GM12878 (cell line): ENCODE measurements around the gene KLF9. TPM values are rescaled to one million over a fixed set of nuclear protein-coding genes. Genes with fewer than 3 reads are reported as not detected.

Experiments used
- ATF7 ChIP-seq: fragments of 450-650 bp; IDR thresholded peaks from 2 replicates; pipeline ENCODE4 v1.6.1; 2016; ENCODE audit warnings: low read depth, mild to moderate bottlenecking
- BHLHE40 ChIP-seq, 2 experiments: fragments of 450-650 bp in 1 of 2; IDR thresholded peaks; 2 replicates each; pipeline ENCODE4 v1.6.1; 2011 to 2017; ENCODE audit warnings: low read depth in 2 of 2, borderline replicate concordance in 1 of 2, improper control_type of control experiment in 1 of 2, low read length in 1 of 2, mild to moderate bottlenecking in 1 of 2
- LARP7 ChIP-seq: fragments of 450-650 bp; IDR thresholded peaks from 2 replicates; pipeline ENCODE4 v1.6.1; 2017; ENCODE audit warnings: mild to moderate bottlenecking
- NBN ChIP-seq: fragments of 450-650 bp; IDR thresholded peaks from 2 replicates; pipeline ENCODE4 v1.6.1; 2016
- NFIC ChIP-seq: IDR thresholded peaks from 2 replicates; pipeline ENCODE4 v1.6.1; 2012; ENCODE audit warnings: low read depth, mild to moderate bottlenecking, inconsistent platforms, low read length, moderate library complexity
- POLR2AphosphoS2 ChIP-seq: IDR thresholded peaks from 2 replicates; pipeline ENCODE4 v1.6.1; 2011; ENCODE audit warnings: low read depth, mild to moderate bottlenecking, low read length, improper control_type of control experiment, moderate library complexity
- SPI1 ChIP-seq: IDR thresholded peaks from 2 replicates; pipeline ENCODE4 v1.6.1; 2011; ENCODE audit warnings: low read depth, mild to moderate bottlenecking, low read length, moderate library complexity, borderline replicate concordance; ENCODE audit not compliant: insufficient read depth
- SUZ12 ChIP-seq: fragments of 200-600 bp; sonication (generic); IDR thresholded peaks from one replicate; pipeline ENCODE4 v1.6.1; 2018; ENCODE audit warnings: antibody characterized with exemption, mild to moderate bottlenecking; ENCODE audit not compliant: unreplicated experiment
- YY1 ChIP-seq: IDR thresholded peaks from 2 replicates; pipeline ENCODE4 v1.6.1; 2011; ENCODE audit warnings: low read depth, mild to moderate bottlenecking, low read length
- ZNF24 ChIP-seq: fragments of 450-650 bp; IDR thresholded peaks from 2 replicates; pipeline ENCODE4 v1.6.1; 2017; ENCODE audit warnings: antibody characterized with exemption, mild to moderate bottlenecking
- ZSCAN29 ChIP-seq: fragments of 450-650 bp; IDR thresholded peaks from 2 replicates; pipeline ENCODE4 v1.6.1; 2017; ENCODE audit warnings: mild to moderate bottlenecking, moderate library complexity
- polyA plus RNA-seq, 11 experiments: library from polyadenylated mRNA; depleted of rRNA in 4 of 11; unstranded in 6 of 11; stranded (reverse) in 5 of 11; fragments of >200 nt; fragmentation: Nextera tagmentation in 4 of 11; fragmentation: Illumina TruSeq in 1 of 11; extraction: Ambion mirVana in 4 of 11; extraction: Trizol in 1 of 11; gene quantifications; 1 replicate in 1 of 11; 2 replicates in 10 of 11; pipeline versions ENCODE4 v1.2.1 to v1.2.3, GENCODE V29; 2011 to 2016; ENCODE audit warnings: inconsistent platforms in 2 of 11, missing spikeins in 2 of 11, low read depth in 1 of 11
- total RNA-seq, 4 experiments: library from RNA; depleted of rRNA in 3 of 4; stranded (reverse); fragments of >200 nt in 3 of 4; fragmentation: Illumina TruSeq in 1 of 4; extraction: Trizol in 1 of 4; gene quantifications; 2 replicates each; pipeline versions ENCODE4 v1.2.1 to v1.2.3, GENCODE V29; 2013 to 2021
- TF ChIP-seq, protein P1 (sequence below): IDR thresholded peaks from 2 replicates; pipeline ENCODE4 v1.6.1; 2012; ENCODE audit warnings: low read depth, low read length, improper control_type of control experiment
- TF ChIP-seq, protein P2 (sequence below): fragments of 450-650 bp; IDR thresholded peaks from 2 replicates; pipeline ENCODE4 v1.6.1; 2016; ENCODE audit warnings: mild to moderate bottlenecking
- TF ChIP-seq, protein P3 (sequence below): fragments of 450-650 bp; IDR thresholded peaks from 2 replicates; pipeline ENCODE4 v1.6.1; 2017; ENCODE audit warnings: mild to moderate bottlenecking, moderate library complexity
- TF ChIP-seq, protein P4 (sequence below), 3 experiments: IDR thresholded peaks in 2 of 3; conservative IDR thresholded peaks in 1 of 3; 2 replicates each; pipeline ENCODE4 v1.5.1; 2011; ENCODE audit warnings: low read depth in 3 of 3, low read length in 3 of 3, mild to moderate bottlenecking in 3 of 3, control low read depth in 2 of 3, moderate library complexity in 2 of 3, inconsistent platforms in 1 of 3, mixed read lengths in 1 of 3; ENCODE audit not compliant: control insufficient read depth in 2 of 3, insufficient read depth in 1 of 3; ENCODE audit errors: extremely low read depth in 1 of 3
- TF ChIP-seq, protein P5 (sequence below): fragments of 450-650 bp; IDR thresholded peaks from 2 replicates; pipeline ENCODE4 v1.6.1; 2017; ENCODE audit warnings: borderline replicate concordance
- TF ChIP-seq, protein P6 (sequence below): IDR thresholded peaks from 2 replicates; pipeline ENCODE4 v1.6.1; 2011; ENCODE audit warnings: low read depth, mild to moderate bottlenecking, low read length, moderate library complexity, borderline replicate concordance; ENCODE audit errors: extremely low read depth

Gene KLF9
- total and polyA plus RNA-seq, 10 of the 15 experiments (the other 5 are each of a cell fraction or from before 2014, with no cell fraction given), result 0.09 to 0.96 (median 0.83) TPM

DNA sequence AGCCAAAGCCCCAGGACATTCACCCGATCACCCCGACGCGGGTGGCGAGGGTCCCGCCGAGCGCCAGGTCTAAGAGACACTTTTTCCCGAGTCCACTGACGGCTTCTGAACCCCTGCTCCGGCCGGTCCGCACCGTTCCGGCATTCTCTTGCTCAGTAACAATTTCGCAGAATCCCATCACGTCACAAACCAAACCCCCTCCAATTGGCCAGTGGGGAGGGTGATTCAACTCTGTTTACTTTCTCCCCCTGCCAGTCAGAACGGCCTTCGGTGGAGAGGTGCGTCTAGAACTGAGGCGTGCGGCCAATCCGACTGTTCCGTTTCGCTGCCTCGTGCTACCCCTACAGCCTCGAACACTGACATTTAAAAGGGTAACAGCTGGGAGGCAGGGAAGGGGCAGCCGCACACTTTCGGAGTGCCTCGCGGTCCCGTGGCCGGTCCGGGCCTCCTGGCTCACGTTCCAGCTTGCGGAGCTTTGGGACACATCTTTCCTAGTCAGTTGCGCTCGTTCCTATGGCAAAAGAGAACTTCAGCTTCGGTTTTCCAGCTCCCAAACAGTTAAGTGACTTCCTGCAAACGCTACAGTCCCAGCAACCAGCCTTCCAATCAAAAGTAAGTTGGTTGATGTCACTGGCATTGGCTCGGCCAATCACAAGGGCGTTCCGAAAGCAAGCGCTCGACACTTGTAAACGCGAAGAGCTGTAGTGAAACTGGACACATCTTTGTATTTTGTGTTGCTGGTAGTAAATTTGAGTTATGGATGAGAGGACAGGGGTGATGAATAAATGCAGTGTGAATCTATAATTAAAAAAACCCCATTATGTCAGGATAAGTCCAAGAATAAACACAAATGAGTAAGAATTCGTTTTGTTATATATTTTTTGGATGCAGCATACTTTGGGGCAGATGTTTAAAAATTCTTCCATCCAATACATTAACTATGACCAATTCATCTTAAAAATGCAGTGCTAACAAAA is at the start of gene KLF9 (continued):
- TF ChIP-seq ATF7 (peak; percentile 93), POLR2AphosphoS2 (no peak), NBN (peak; percentile 90), NFIC (no peak), BHLHE40 (IDR thresholded peaks at IDR 0.05; ENCODE audit: borderline replicate concordance in 1 of 2, low read depth in 2 of 2, low read length in 1 of 2) (peak; percentile 74 to 86; a peak in 3 of 4 replicates), LARP7 (peak; percentile 69), ZNF24 (no peak), SPI1 (no peak), SUZ12 (no peak), ZSCAN29 (no peak), YY1 (peak; percentile 17; the same call in 1 of the 2 replicates)
- TF ChIP-seq, protein P1, sequence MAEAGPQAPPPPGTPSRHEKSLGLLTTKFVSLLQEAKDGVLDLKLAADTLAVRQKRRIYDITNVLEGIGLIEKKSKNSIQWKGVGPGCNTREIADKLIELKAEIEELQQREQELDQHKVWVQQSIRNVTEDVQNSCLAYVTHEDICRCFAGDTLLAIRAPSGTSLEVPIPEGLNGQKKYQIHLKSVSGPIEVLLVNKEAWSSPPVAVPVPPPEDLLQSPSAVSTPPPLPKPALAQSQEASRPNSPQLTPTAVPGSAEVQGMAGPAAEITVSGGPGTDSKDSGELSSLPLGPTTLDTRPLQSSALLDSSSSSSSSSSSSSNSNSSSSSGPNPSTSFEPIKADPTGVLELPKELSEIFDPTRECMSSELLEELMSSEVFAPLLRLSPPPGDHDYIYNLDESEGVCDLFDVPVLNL, result no peak
- TF ChIP-seq, protein P2, sequence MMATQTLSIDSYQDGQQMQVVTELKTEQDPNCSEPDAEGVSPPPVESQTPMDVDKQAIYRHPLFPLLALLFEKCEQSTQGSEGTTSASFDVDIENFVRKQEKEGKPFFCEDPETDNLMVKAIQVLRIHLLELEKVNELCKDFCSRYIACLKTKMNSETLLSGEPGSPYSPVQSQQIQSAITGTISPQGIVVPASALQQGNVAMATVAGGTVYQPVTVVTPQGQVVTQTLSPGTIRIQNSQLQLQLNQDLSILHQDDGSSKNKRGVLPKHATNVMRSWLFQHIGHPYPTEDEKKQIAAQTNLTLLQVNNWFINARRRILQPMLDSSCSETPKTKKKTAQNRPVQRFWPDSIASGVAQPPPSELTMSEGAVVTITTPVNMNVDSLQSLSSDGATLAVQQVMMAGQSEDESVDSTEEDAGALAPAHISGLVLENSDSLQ, result peak; percentile 95
- TF ChIP-seq, protein P3, sequence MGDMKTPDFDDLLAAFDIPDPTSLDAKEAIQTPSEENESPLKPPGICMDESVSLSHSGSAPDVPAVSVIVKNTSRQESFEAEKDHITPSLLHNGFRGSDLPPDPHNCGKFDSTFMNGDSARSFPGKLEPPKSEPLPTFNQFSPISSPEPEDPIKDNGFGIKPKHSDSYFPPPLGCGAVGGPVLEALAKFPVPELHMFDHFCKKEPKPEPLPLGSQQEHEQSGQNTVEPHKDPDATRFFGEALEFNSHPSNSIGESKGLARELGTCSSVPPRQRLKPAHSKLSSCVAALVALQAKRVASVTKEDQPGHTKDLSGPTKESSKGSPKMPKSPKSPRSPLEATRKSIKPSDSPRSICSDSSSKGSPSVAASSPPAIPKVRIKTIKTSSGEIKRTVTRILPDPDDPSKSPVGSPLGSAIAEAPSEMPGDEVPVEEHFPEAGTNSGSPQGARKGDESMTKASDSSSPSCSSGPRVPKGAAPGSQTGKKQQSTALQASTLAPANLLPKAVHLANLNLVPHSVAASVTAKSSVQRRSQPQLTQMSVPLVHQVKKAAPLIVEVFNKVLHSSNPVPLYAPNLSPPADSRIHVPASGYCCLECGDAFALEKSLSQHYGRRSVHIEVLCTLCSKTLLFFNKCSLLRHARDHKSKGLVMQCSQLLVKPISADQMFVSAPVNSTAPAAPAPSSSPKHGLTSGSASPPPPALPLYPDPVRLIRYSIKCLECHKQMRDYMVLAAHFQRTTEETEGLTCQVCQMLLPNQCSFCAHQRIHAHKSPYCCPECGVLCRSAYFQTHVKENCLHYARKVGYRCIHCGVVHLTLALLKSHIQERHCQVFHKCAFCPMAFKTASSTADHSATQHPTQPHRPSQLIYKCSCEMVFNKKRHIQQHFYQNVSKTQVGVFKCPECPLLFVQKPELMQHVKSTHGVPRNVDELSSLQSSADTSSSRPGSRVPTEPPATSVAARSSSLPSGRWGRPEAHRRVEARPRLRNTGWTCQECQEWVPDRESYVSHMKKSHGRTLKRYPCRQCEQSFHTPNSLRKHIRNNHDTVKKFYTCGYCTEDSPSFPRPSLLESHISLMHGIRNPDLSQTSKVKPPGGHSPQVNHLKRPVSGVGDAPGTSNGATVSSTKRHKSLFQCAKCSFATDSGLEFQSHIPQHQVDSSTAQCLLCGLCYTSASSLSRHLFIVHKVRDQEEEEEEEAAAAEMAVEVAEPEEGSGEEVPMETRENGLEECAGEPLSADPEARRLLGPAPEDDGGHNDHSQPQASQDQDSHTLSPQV, result 0 out of 2 replicates have a peak, but pooled peaks have one; percentile 26
- TF ChIP-seq, protein P4, sequence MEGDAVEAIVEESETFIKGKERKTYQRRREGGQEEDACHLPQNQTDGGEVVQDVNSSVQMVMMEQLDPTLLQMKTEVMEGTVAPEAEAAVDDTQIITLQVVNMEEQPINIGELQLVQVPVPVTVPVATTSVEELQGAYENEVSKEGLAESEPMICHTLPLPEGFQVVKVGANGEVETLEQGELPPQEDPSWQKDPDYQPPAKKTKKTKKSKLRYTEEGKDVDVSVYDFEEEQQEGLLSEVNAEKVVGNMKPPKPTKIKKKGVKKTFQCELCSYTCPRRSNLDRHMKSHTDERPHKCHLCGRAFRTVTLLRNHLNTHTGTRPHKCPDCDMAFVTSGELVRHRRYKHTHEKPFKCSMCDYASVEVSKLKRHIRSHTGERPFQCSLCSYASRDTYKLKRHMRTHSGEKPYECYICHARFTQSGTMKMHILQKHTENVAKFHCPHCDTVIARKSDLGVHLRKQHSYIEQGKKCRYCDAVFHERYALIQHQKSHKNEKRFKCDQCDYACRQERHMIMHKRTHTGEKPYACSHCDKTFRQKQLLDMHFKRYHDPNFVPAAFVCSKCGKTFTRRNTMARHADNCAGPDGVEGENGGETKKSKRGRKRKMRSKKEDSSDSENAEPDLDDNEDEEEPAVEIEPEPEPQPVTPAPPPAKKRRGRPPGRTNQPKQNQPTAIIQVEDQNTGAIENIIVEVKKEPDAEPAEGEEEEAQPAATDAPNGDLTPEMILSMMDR (IDR thresholded peaks at IDR 0.05 in 2 of 3, conservative IDR thresholded peaks at IDR 0.05 in 1 of 3; ENCODE audit: control insufficient read depth in 2 of 3, extremely low read depth in 1 of 3, insufficient read depth in 1 of 3, low read depth in 3 of 3, low read length in 3 of 3), result no peak
- TF ChIP-seq, protein P5, sequence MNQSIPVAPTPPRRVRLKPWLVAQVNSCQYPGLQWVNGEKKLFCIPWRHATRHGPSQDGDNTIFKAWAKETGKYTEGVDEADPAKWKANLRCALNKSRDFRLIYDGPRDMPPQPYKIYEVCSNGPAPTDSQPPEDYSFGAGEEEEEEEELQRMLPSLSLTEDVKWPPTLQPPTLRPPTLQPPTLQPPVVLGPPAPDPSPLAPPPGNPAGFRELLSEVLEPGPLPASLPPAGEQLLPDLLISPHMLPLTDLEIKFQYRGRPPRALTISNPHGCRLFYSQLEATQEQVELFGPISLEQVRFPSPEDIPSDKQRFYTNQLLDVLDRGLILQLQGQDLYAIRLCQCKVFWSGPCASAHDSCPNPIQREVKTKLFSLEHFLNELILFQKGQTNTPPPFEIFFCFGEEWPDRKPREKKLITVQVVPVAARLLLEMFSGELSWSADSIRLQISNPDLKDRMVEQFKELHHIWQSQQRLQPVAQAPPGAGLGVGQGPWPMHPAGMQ, result no peak
- TF ChIP-seq, protein P6, sequence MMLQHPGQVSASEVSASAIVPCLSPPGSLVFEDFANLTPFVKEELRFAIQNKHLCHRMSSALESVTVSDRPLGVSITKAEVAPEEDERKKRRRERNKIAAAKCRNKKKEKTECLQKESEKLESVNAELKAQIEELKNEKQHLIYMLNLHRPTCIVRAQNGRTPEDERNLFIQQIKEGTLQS, result no peak
